AG04450 (cell line): ENCODE results near the gene NLRC5. TPM values are rescaled to one million over a fixed set of nuclear protein-coding genes. Genes with fewer than 3 reads are reported as not detected.

Source experiments
- CTCF ChIA-PET: fragments of 300-600, 350-600 bp; formaldehyde crosslinking; extraction: SDS; loops from one replicate; lab custom pipeline; 2022; ENCODE audit warnings: antibody characterized with exemption, inconsistent platforms; lab: Charles Lee
- POLR2A ChIA-PET: fragments of 350-600 bp; formaldehyde crosslinking; extraction: SDS; loops from one replicate; lab custom pipeline; 2021; ENCODE audit warnings: antibody characterized with exemption, inconsistent platforms; lab: Yijun Ruan, JAX
- DNase-seq: peaks from one replicate; pipeline ENCODE4 v3.0.0-alpha.2; 2011; ENCODE audit warnings: low read depth, low spot score
- H3K27ac ChIP-seq: one replicate; pipeline ENCODE4 v1.5.1; 2012; ENCODE audit warnings: low read depth, low read length, control low read depth
- H3K27me3 ChIP-seq: one replicate; pipeline ENCODE4 v1.6.0; 2012; ENCODE audit warnings: low read length; ENCODE audit not compliant: control insufficient read depth, insufficient read depth
- H3K4me3 ChIP-seq: 2 replicates; pipeline ENCODE4 v1.5.1; 2011; ENCODE audit warnings: mild to moderate bottlenecking, low read depth, low read length, control low read depth
- H3K9me3 ChIP-seq: 2 replicates; pipeline ENCODE4 v1.5.1; 2012; ENCODE audit warnings: low read length; ENCODE audit not compliant: control insufficient read depth, insufficient read depth
- CTCF ChIP-seq: IDR thresholded peaks from 2 replicates; pipeline ENCODE4 v1.5.1; 2011; ENCODE audit warnings: low read depth, low read length, control low read depth, inconsistent platforms
- polyA plus RNA-seq: library from polyadenylated mRNA; depleted of rRNA; stranded (reverse); fragments of >200 nt; gene quantifications from 2 replicates; pipeline ENCODE4 v1.2.3, GENCODE V29; 2011

Gene NLRC5
- polyA plus RNA-seq, 1 experiment, result 9.2 TPM

DNA sequence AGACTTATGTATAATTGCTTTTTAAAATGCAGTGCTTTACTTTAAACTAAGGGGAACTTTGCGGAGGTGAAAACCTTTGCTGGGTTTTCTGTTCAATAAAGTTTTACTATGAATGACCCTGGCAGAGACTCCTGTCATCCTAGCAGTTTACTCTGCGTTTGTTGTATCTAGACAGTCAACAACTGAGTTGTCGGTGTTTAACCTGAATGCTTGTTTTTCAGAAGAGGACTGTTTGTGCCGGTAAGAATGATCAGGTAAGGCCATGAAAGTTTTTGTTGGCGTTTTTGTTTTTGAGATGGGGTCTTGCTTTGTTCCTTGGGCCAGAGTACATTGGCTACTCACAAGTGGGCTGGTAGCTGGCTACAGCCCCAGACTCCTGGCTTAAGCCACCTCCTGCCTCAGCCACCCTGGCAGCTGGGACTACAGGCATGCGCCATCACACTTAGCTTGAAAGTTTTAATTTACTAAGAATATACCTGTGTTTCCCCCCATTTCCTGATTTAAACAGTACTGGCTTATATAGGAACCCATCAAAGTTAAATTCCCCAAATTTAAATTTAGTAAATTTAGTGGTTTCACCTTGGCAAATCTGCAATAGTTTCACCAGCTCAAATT is 45.5 kb upstream of the NLRC5 start:
- H3K4me3 ChIP-seq, result no peak overlapping the region
- POLR2A ChIA-PET, result interaction anchor here (1.0 to 4.3 kb wide), 2 partner anchors 11 to 21 kb away, joined by 3 to 25 read pairs; partner anchors contain the start of gene HERPUD1
- H3K27ac ChIP-seq, result no peak overlapping the region
- H3K9me3 ChIP-seq, result no peaks in the 10 kb centered on the region
- no peak for DNase-seq
- H3K27me3 ChIP-seq, result no peaks in the 10 kb centered on the region
- CTCF ChIA-PET, result interaction anchor here (0.7 kb wide), 1 partner anchor 77 kb away, joined by 4 read pairs; no protein-coding TSS in a partner anchor
- TF ChIP-seq CTCF, result no peak

DNA sequence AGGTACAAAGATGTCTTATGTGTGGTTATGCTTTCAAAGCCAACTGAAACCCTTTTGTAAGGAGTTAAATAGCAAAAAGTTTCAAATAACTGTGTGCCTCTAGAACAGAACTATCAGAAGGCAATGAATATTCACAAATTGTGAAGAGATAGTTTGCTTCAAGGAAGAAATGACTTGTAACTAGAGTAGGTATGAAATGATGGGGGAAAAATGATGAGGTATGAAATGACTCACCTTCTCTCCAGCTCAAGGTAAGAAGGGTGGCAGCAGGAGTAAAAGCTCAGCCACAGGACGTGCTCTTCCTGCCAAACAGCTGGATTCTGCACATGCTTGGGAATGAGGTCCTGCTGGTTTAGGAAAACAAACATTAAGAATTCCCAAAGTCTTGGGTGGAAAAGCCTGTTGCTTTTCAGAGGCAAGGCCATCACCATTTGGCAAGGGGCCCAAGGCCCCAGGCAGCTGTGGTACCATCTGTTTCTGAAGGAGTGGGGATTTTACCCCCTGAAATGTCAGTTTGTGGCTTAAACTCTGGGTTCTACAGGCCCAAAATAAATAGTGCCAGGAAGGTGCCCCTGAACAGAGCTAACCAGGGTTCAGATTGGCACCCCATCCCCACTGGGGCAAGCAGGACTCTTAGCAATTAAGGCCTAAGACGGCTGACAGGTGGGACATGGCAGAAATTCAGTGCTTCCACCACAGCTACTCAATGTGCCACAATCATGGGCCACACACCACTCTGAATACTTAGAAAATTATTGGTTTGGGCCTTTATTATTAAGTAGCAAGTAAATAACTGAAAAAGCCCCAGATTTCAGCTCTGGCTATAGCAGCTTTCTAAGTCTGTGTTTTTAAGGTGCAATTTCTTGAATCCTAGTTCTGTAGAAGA is 44.2 kb upstream of the NLRC5 start:
- TF ChIP-seq CTCF, result no peak
- H3K27me3 ChIP-seq, result no peaks in the 10 kb centered on the region
- ChIA-PET CTCF (interaction anchor here (0.7 to 0.9 kb wide), 2 partner anchors 148 to 150 kb away, joined by 3 to 5 read pairs; partner anchors contain the start of gene CPNE2), POLR2A (interaction anchor here (0.6 to 4.3 kb wide), 9 partner anchors 12 to 158 kb away, joined by 3 to 25 read pairs (median 4); partner anchors contain the start of genes HERPUD1 and NLRC5)
- H3K4me3 ChIP-seq, result no peak overlapping the region
- no peak for DNase-seq
- no peaks in the 10 kb centered on the region for H3K9me3 ChIP-seq
- H3K27ac ChIP-seq, result no peak overlapping the region

GRCh38 chr16:56945847-56946527 is 43.4 kb upstream of the NLRC5 start:
- CTCF ChIA-PET, result interaction anchor here (0.9 kb wide), 1 partner anchor 147 kb away, joined by 5 read pairs; the partner anchor contains the start of gene CPNE2
- TF ChIP-seq CTCF, result no peak

DNA sequence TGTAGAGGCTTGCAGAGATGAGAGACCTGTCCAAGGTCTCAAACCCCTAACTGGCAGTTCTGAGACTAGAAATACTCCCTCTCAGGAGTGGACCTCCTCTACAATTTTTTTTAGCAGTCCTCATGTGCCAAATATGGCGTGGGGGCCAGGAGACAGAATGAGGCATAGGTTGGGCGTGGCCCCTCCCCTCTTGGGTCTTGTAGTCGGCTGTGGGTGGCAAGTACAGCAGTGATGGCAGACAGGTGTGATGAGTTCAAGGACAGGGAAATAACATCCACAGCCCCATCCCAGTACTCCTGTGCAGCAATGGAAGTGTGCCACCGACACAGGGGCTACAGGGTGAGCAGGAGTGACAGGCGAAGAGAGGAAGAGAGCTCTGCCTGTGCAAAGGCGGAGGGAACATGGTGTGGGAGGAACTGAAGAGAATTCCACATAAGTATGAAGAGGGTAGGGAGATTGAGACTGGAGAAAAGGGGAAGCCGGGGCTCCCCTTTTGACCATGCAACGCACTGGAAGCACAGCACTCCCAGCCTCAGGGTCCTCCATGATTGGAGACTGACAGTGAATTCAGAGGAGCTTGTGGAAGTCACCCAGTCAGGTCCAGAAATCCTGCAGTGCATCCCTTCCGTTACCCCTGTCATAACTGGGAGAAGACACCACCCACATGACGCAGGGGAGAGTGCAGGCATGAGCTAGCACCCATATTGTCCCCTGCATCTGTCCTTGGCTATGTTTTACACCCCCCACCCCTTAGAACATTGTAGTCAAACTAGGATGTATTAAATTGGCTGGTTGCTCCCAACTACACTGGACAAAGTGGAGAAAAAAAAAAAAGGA is 42.4 kb upstream of the NLRC5 start:
- TF ChIP-seq CTCF, result no peak
- CTCF ChIA-PET, result interaction anchor here (1.0 to 1.6 kb wide), 3 partner anchors 79 to 154 kb away, joined by 3 to 6 read pairs (median 4); no protein-coding TSS in a partner anchor
- POLR2A ChIA-PET, result interaction anchor here (0.6 to 4.3 kb wide), 6 partner anchors 9 to 160 kb away, joined by 3 to 25 read pairs (median 4); partner anchors contain the start of genes HERPUD1 and NLRC5

More at GRCh38 chr16:56945847-56946527, 43.4 kb upstream of the NLRC5 start:
- POLR2A ChIA-PET, result interaction anchor here (0.6 to 4.3 kb wide), 8 partner anchors 13 to 159 kb away, joined by 3 to 25 read pairs (median 4); partner anchors contain the start of genes HERPUD1 and NLRC5
- no peaks in the 10 kb centered on the region for H3K9me3 ChIP-seq
- no peak overlapping the region for H3K4me3 ChIP-seq
- no peak for DNase-seq
- no peak overlapping the region for H3K27ac ChIP-seq
- no peaks in the 10 kb centered on the region for H3K27me3 ChIP-seq

More for the DNA sequence above, 42.4 kb upstream of the NLRC5 start:
- no peak for DNase-seq
- Histone ChIP-seq H3K27ac (no peak overlapping the region), H3K4me3 (no peak overlapping the region), H3K27me3 (no peaks in the 10 kb centered on the region), H3K9me3 (no peaks in the 10 kb centered on the region)
